ENCODE measurements around the gene ATG7.
"Not testable (repeated sequence)": the region's sequence is repeated elsewhere in the genome, so short reads cannot be mapped to it uniquely, and the experiment has no call there.

The ATG7 gene

GRCh38 chr3:11436775-11437174, 164.6 kb downstream of the ATG7 start:
- DNase-seq = no peak

- DNase-seq = no peak
Observed at GRCh38 chr3:11437506-11437905, 165.3 kb downstream of the ATG7 start.

- DNase-seq = no peak
Observed at GRCh38 chr3:11438646-11439045, 166.4 kb downstream of the ATG7 start.

- not testable (repeated sequence) for DNase-seq
Observed at GRCh38 chr3:11441346-11441745, 169.1 kb downstream of the ATG7 start.

GRCh38 chr3:11444404-11444803, 172.2 kb downstream of the ATG7 start:
- DNase-seq = no peak

- DNase-seq = not testable (repeated sequence)
Observed at GRCh38 chr3:11445193-11445592, 173.0 kb downstream of the ATG7 start.

- no peak for DNase-seq
Observed at GRCh38 chr3:11445883-11446282, 173.7 kb downstream of the ATG7 start.

GRCh38 chr3:11447584-11448200, 175.5 kb downstream of the ATG7 start:
- DNase-seq = no peak

GRCh38 chr3:11450015-11450414, 177.8 kb downstream of the ATG7 start:
- no peak for DNase-seq

- DNase-seq = no peak
Observed at GRCh38 chr3:11452312-11452711, 180.1 kb downstream of the ATG7 start.

GRCh38 chr3:11452885-11453847, 181.0 kb downstream of the ATG7 start:
- DNase-seq = no peak

- DNase-seq = no peak
Observed at GRCh38 chr3:11455956-11456355, 183.8 kb downstream of the ATG7 start.

- DNase-seq = no peak
Observed at GRCh38 chr3:11457135-11457534, 184.9 kb downstream of the ATG7 start.

- no peak for DNase-seq
Observed at GRCh38 chr3:11459186-11459824, 187.1 kb downstream of the ATG7 start.

GRCh38 chr3:11461226-11461625, 189.0 kb downstream of the ATG7 start:
- no peak for DNase-seq

GRCh38 chr3:11462673-11463072, 190.5 kb downstream of the ATG7 start:
- DNase-seq = not testable (repeated sequence)

GRCh38 chr3:11463591-11463990, 191.4 kb downstream of the ATG7 start:
- no peak for DNase-seq

- no peak for DNase-seq
Observed at GRCh38 chr3:11464356-11464755, 192.2 kb downstream of the ATG7 start.

GRCh38 chr3:11465744-11466616, 193.8 kb downstream of the ATG7 start:
- DNase-seq = no peak

GRCh38 chr3:11467875-11468274, 195.7 kb downstream of the ATG7 start:
- no peak for DNase-seq

- DNase-seq = no peak
Observed at GRCh38 chr3:11470031-11470853, 198.0 kb downstream of the ATG7 start.

- DNase-seq = no peak
Observed at GRCh38 chr3:11475324-11475723, 203.1 kb downstream of the ATG7 start.

Data from activated naive CD4-positive, alpha-beta T cell (primary cell).